ENCODE results near the gene SYCP1.

Gene SYCP1

GRCh38 chr1:114979278-114979891, 124.7 kb downstream of the SYCP1 start:
- TF ChIP-seq TAF1 (IDR thresholded peaks at IDR 0.05; ENCODE audit: borderline replicate concordance, insufficient read depth, low read length) (no peak), FOXP2 (optimal IDR thresholded peaks at IDR 0.05; ENCODE audit: borderline replicate concordance, extremely low read depth, extremely low read length, insufficient read depth) (no peak), SIN3A (IDR thresholded peaks at IDR 0.05; ENCODE audit: borderline replicate concordance, insufficient read depth, low read length) (no peak), POLR2AphosphoS5 (IDR thresholded peaks at IDR 0.05; ENCODE audit: low read depth, low read length) (no peak)
- TF ChIP-seq, protein P1, sequence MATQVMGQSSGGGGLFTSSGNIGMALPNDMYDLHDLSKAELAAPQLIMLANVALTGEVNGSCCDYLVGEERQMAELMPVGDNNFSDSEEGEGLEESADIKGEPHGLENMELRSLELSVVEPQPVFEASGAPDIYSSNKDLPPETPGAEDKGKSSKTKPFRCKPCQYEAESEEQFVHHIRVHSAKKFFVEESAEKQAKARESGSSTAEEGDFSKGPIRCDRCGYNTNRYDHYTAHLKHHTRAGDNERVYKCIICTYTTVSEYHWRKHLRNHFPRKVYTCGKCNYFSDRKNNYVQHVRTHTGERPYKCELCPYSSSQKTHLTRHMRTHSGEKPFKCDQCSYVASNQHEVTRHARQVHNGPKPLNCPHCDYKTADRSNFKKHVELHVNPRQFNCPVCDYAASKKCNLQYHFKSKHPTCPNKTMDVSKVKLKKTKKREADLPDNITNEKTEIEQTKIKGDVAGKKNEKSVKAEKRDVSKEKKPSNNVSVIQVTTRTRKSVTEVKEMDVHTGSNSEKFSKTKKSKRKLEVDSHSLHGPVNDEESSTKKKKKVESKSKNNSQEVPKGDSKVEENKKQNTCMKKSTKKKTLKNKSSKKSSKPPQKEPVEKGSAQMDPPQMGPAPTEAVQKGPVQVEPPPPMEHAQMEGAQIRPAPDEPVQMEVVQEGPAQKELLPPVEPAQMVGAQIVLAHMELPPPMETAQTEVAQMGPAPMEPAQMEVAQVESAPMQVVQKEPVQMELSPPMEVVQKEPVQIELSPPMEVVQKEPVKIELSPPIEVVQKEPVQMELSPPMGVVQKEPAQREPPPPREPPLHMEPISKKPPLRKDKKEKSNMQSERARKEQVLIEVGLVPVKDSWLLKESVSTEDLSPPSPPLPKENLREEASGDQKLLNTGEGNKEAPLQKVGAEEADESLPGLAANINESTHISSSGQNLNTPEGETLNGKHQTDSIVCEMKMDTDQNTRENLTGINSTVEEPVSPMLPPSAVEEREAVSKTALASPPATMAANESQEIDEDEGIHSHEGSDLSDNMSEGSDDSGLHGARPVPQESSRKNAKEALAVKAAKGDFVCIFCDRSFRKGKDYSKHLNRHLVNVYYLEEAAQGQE (IDR thresholded peaks at IDR 0.05; ENCODE audit: insufficient read depth in 1 of 2, low read depth in 2 of 2, low read length in 2 of 2): no peak

DNA sequence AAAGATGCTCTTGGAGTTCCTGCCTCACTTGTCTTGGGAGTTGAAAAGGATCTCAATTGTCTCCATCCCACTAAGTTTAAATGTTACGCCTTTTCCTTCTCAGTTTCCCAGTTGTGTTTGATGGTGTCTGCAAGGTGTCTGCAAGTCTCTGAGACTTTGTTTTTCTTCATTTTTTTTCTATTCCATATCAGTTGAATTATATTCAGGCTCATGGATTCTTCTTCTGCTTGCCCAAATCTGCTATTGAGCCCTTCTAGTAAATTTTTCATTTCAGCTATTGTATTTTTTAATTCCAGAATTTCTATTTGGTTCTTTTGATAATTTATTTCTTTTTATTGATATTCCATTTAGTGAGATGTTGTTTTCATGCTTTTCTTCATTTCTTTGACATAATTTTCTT, 127.6 kb downstream of the SYCP1 start:
- TF ChIP-seq POLR2AphosphoS5 (IDR thresholded peaks at IDR 0.05; ENCODE audit: low read depth, low read length): no peak
- TF ChIP-seq TAF1 (IDR thresholded peaks at IDR 0.05; ENCODE audit: borderline replicate concordance, insufficient read depth, low read length): no peak
- TF ChIP-seq, protein P1 (IDR thresholded peaks at IDR 0.05; ENCODE audit: insufficient read depth in 1 of 2, low read depth in 2 of 2, low read length in 2 of 2): no peak
- TF ChIP-seq SIN3A (IDR thresholded peaks at IDR 0.05; ENCODE audit: borderline replicate concordance, insufficient read depth, low read length): no peak
- TF ChIP-seq FOXP2 (optimal IDR thresholded peaks at IDR 0.05; ENCODE audit: borderline replicate concordance, extremely low read depth, extremely low read length, insufficient read depth): no peak

GRCh38 chr1:114986286-114986685, 131.6 kb downstream of the SYCP1 start:
- TF ChIP-seq SIN3A (IDR thresholded peaks at IDR 0.05; ENCODE audit: borderline replicate concordance, insufficient read depth, low read length): no peak
- no peak for TF ChIP-seq FOXP2 (optimal IDR thresholded peaks at IDR 0.05; ENCODE audit: borderline replicate concordance, extremely low read depth, extremely low read length, insufficient read depth)
- TF ChIP-seq, protein P1 (IDR thresholded peaks at IDR 0.05; ENCODE audit: insufficient read depth in 1 of 2, low read depth in 2 of 2, low read length in 2 of 2): no peak
- TF ChIP-seq TAF1 (IDR thresholded peaks at IDR 0.05; ENCODE audit: borderline replicate concordance, insufficient read depth, low read length): no peak
- TF ChIP-seq POLR2AphosphoS5 (IDR thresholded peaks at IDR 0.05; ENCODE audit: low read depth, low read length): no peak

DNA sequence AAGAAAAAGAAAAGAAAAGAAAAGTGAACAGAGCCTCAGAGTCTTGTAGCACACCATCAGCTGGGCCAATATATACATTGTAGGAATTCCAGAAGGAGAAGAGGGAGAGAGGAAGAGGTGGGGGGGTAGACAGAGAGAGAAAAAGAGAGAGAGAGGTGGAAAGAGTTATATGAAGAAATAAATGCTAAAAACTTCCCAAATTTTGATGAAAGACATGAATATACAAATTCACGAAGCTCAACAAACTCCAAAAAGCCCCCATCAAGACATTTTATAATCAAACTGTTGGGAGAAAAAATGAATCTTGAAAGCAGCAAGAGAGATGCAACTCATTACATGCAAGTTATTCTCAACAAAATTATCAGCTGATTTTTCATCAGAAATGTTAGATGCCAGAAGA, 133.4 kb downstream of the SYCP1 start:
- TF ChIP-seq FOXP2 (optimal IDR thresholded peaks at IDR 0.05; ENCODE audit: borderline replicate concordance, extremely low read depth, extremely low read length, insufficient read depth) (no peak), SIN3A (IDR thresholded peaks at IDR 0.05; ENCODE audit: borderline replicate concordance, insufficient read depth, low read length) (no peak), TAF1 (IDR thresholded peaks at IDR 0.05; ENCODE audit: borderline replicate concordance, insufficient read depth, low read length) (no peak), POLR2AphosphoS5 (IDR thresholded peaks at IDR 0.05; ENCODE audit: low read depth, low read length) (no peak)
- TF ChIP-seq, protein P1 (IDR thresholded peaks at IDR 0.05; ENCODE audit: insufficient read depth in 1 of 2, low read depth in 2 of 2, low read length in 2 of 2): no peak
